OCI-LY1 (cell line): ENCODE results near the gene EVA1B.
A peak's percentile ranks its signal among the peaks of the same experiment; 100 is the strongest.

ENCODE experiments used
- H2AFZ ChIP-seq: fragments of 200-600 bp; sonication (generic), shearing (Covaris generic); 2 replicates; pipeline ENCODE4 v1.6.0; 2014; ENCODE audit warnings: antibody characterized with exemption, mild to moderate bottlenecking, low read length
- H3F3A ChIP-seq: fragments of 200-600 bp; sonication (generic), shearing (Covaris generic); 2 replicates; pipeline ENCODE4 v1.6.0; 2014; ENCODE audit warnings: mild to moderate bottlenecking, antibody characterized with exemption, low read length, moderate library complexity; ENCODE audit not compliant: insufficient read depth
- H3K27ac ChIP-seq: fragments of 200-600 bp; sonication (generic); 2 replicates; pipeline ENCODE4 v1.5.1; 2014; ENCODE audit warnings: low read length, mixed run types, mild to moderate bottlenecking, low read depth; ENCODE audit not compliant: poor library complexity, severe bottlenecking
- H3K27me3 ChIP-seq: fragments of 200-600 bp; sonication (generic); 2 replicates; pipeline ENCODE4 v1.6.0; 2014; ENCODE audit warnings: antibody characterized with exemption, mild to moderate bottlenecking, low read length, moderate library complexity; ENCODE audit not compliant: insufficient read depth
- H3K36me3 ChIP-seq: fragments of 200-600 bp; sonication (generic); 2 replicates; pipeline ENCODE4 v1.6.1; 2014; ENCODE audit warnings: mild to moderate bottlenecking, antibody characterized with exemption, low read length, moderate library complexity, mixed read lengths; ENCODE audit not compliant: insufficient read depth
- H3K4me1 ChIP-seq: fragments of 200-600 bp; sonication (generic); 2 replicates; pipeline ENCODE4 v1.5.1; 2014; ENCODE audit warnings: mild to moderate bottlenecking, low read length, moderate library complexity; ENCODE audit not compliant: insufficient read depth, severe bottlenecking
- H3K4me2 ChIP-seq: fragments of 200-600 bp; sonication (generic), shearing (Covaris generic); 2 replicates; pipeline ENCODE4 v1.6.1; 2014; ENCODE audit warnings: low read length
- H3K4me3 ChIP-seq: fragments of 200-600 bp; sonication (generic); 2 replicates; pipeline ENCODE4 v1.5.1; 2014; ENCODE audit warnings: low read length, low read depth, mild to moderate bottlenecking, mixed read lengths; ENCODE audit not compliant: poor library complexity, severe bottlenecking
- H3K79me2 ChIP-seq: fragments of 200-600 bp; shearing (Covaris generic); 2 replicates; pipeline ENCODE4 v1.6.1; 2016; ENCODE audit warnings: mixed run types, low read length, mixed read lengths; ENCODE audit not compliant: insufficient read depth
- H3K9ac ChIP-seq: fragments of 200-600 bp; sonication (generic), shearing (Covaris generic); 2 replicates; pipeline ENCODE4 v1.6.1; 2014; ENCODE audit warnings: mild to moderate bottlenecking, low read length, mixed read lengths
- H3K9me2 ChIP-seq: fragments of 200-600 bp; sonication (generic), shearing (Covaris generic); 2 replicates; pipeline ENCODE4 v1.6.1; 2014; ENCODE audit warnings: low read depth, mild to moderate bottlenecking, low read length, mixed read lengths
- H3K9me3 ChIP-seq: fragments of 200-600 bp; shearing (Covaris generic); 2 replicates; pipeline ENCODE4 v1.6.1; 2014; ENCODE audit warnings: low read length, mixed read lengths
- H4K20me1 ChIP-seq: fragments of 200-600 bp; sonication (generic), shearing (Covaris generic); 2 replicates; pipeline ENCODE4 v1.6.0; 2016; ENCODE audit warnings: mild to moderate bottlenecking, low read length; ENCODE audit not compliant: insufficient read depth
- CTCF ChIP-seq: fragments of 200-600 bp; sonication (generic), shearing (Covaris generic); IDR thresholded peaks from 2 replicates; pipeline ENCODE4 v1.5.1; 2017; ENCODE audit warnings: mild to moderate bottlenecking, antibody characterized with exemption, low read length, moderate library complexity, mixed read lengths
- EZH2 ChIP-seq: fragments of 200-600 bp; sonication (generic), shearing (Covaris generic); IDR thresholded peaks from 2 replicates; pipeline ENCODE4 v1.8.0; 2017; ENCODE audit warnings: borderline replicate concordance, mixed run types, mild to moderate bottlenecking, antibody characterized with exemption, low read length, moderate library complexity, mixed read lengths

EVA1B gene

GRCh38 chr1:36343651-36344394, 20.4 kb upstream of the EVA1B start:
- TF ChIP-seq CTCF = no peak
- no peak for TF ChIP-seq EZH2
- Histone ChIP-seq H3F3A (no peaks in the 10 kb centered on the region), H3K9ac (no peak overlapping the region), H2AFZ (no peak overlapping the region), H3K36me3 (peaks cover 70% of the 10 kb centered on the region), H3K79me2 (no peaks in the 10 kb centered on the region), H3K4me1 (no peaks in the 10 kb centered on the region), H4K20me1 (no peaks in the 10 kb centered on the region), H3K27ac (no peak overlapping the region), H3K9me3 (no peaks in the 10 kb centered on the region), H3K27me3 (no peaks in the 10 kb centered on the region), H3K9me2 (no peaks in the 10 kb centered on the region), H3K4me3 (no peak overlapping the region), H3K4me2 (no peak overlapping the region)

- H4K20me1 ChIP-seq = no peaks in the 10 kb centered on the region
- no peak overlapping the region for H3K9ac ChIP-seq
- no peak overlapping the region for H3K27ac ChIP-seq
- no peaks in the 10 kb centered on the region for H3F3A ChIP-seq
- H3K79me2 ChIP-seq = no peaks in the 10 kb centered on the region
- peak; percentile 82 for TF ChIP-seq CTCF
- TF ChIP-seq EZH2 = no peak
- H3K9me2 ChIP-seq = no peaks in the 10 kb centered on the region
- no peaks in the 10 kb centered on the region for H3K27me3 ChIP-seq
- H3K9me3 ChIP-seq = no peaks in the 10 kb centered on the region
- H3K4me1 ChIP-seq = no peaks in the 10 kb centered on the region
- no peak overlapping the region for H3K4me2 ChIP-seq
- H2AFZ ChIP-seq = no peak overlapping the region
- H3K36me3 ChIP-seq = peaks cover 59% of the 10 kb centered on the region
- H3K4me3 ChIP-seq = no peak overlapping the region
Observed at GRCh38 chr1:36342426-36343185, 19.2 kb upstream of the EVA1B start.

- Histone ChIP-seq H4K20me1 (no peaks in the 10 kb centered on the region), H3K4me2 (no peak overlapping the region), H3K36me3 (peaks cover 52% of the 10 kb centered on the region), H3K9ac (no peak overlapping the region), H3K27me3 (no peaks in the 10 kb centered on the region), H3K9me2 (no peaks in the 10 kb centered on the region), H3K27ac (no peak overlapping the region), H3K9me3 (no peaks in the 10 kb centered on the region), H2AFZ (no peak overlapping the region), H3K4me1 (peaks cover 6% of the 10 kb centered on the region), H3K79me2 (no peaks in the 10 kb centered on the region), H3F3A (no peaks in the 10 kb centered on the region), H3K4me3 (no peak overlapping the region)
- TF ChIP-seq EZH2 = no peak
- TF ChIP-seq CTCF = no peak
Observed at GRCh38 chr1:36341626-36342320, 18.3 kb upstream of the EVA1B start.
